Measurements from ENCODE around the gene DENND2D. TPM values are rescaled to one million over a fixed set of nuclear protein-coding genes. Genes with fewer than 3 reads are reported as not detected.

DENND2D gene
- total and polyA plus RNA-seq, 2 experiments from 2014 or later, result 2.5 to 3.0 TPM

DNA sequence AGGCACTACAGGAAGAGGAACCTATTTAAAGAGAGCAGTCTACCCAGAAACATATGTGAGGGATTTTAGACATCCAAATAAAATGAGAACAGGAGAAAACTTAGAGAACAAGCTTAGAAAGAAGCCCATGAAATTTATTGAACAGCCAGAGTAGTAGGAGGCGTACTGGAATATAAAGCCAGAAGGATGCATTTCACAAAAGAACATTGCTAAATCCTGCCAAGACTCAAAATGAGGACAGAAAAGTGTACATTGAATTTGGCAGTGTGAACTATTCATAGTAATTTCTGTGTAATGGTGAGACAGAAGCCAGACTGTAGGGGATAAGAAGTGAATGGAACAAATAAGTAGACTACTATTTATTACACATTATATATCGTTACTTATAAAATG lies 38.0 kb downstream of the DENND2D start:
- no peak overlapping the region for H3K27ac Mint-ChIP-seq

More for the DNA sequence above, 38.0 kb downstream of the DENND2D start:
- no peaks in the 10 kb centered on the region for H3K4me1 ChIP-seq (ENCODE audit: insufficient read depth)
- H3K4me3 ChIP-seq, result no peak overlapping the region
- peaks cover 4% of the 10 kb centered on the region; the same call in 1 of the 2 replicates for H3K36me3 ChIP-seq (ENCODE audit: insufficient read depth)
- no peaks in the 10 kb centered on the region for H4K20me1 ChIP-seq (replicated peaks; ENCODE audit: insufficient read depth)
- Mint-ChIP-seq H3K9me3 (no peaks in the 10 kb centered on the region), H3K4me3 (no peak overlapping the region), H3K4me1 (no peaks in the 10 kb centered on the region), H3K27me3 (ENCODE audit: insufficient read depth, low read depth, poor library complexity) (no peaks in the 10 kb centered on the region), H3K36me3 (ENCODE audit: low read depth) (peaks cover 6% of the 10 kb centered on the region; the same call in 2 of the 3 replicates)
- no peak overlapping the region for H3K4me2 ChIP-seq
- TF ChIP-seq ZNF114 (CRISPR knock-in tag; IDR thresholded peaks at IDR 0.05) (no peak), NANOG (IDR thresholded peaks at IDR 0.05; ENCODE audit: borderline replicate concordance) (no peak), ZNF462 (CRISPR knock-in tag; IDR thresholded peaks at IDR 0.05) (no peak), EZH2 (IDR thresholded peaks at IDR 0.05; ENCODE audit: low read depth, unreplicated experiment) (no peak), ETS1 (IDR thresholded peaks at IDR 0.05) (no peak), ZNF331 (CRISPR knock-in tag; IDR thresholded peaks at IDR 0.05; ENCODE audit: low read depth) (no peak), EZH2phosphoT487 (IDR thresholded peaks at IDR 0.05; ENCODE audit: unreplicated experiment) (no peak), POLR2AphosphoS5 (IDR thresholded peaks at IDR 0.05; ENCODE audit: low read depth) (no peak), CTCF (conservative IDR thresholded peaks at IDR 0.05; ENCODE audit: low read depth in 2 of 2) (no peak)
- H3K9me2 ChIP-seq (ENCODE audit: insufficient read depth), result no peaks in the 10 kb centered on the region
- no peaks in the 10 kb centered on the region for H3K27me3 ChIP-seq (ENCODE audit: insufficient read depth)
- no peak overlapping the region for H3K27ac ChIP-seq (ENCODE audit: low read depth)
- peaks cover 8% of the 10 kb centered on the region for H3K79me2 ChIP-seq (replicated peaks; ENCODE audit: insufficient read depth)
- no peak overlapping the region for H2AFZ ChIP-seq
- no peaks in the 10 kb centered on the region for H3F3A ChIP-seq (replicated peaks; ENCODE audit: low read depth)
- no peak for ATAC-seq
- no peak for DNase-seq (ENCODE audit: low spot score)
